Renal cortical epithelial cell (primary cell): Measurements from ENCODE around the gene LGR5. TPM values are rescaled to one million over a fixed set of nuclear protein-coding genes. Genes with fewer than 3 reads are reported as not detected.

Source experiments
- DNase-seq: peaks from one replicate; pipeline ENCODE4 v3.0.0-alpha.2; 2011; ENCODE audit warnings: low read depth
- total RNA-seq: library from RNA; depleted of rRNA; stranded (reverse); fragments of >200 nt; gene quantifications from 2 replicates; pipeline ENCODE4 v1.2.3, GENCODE V29; 2014

LGR5 gene
- total RNA-seq, 1 donor from 2014 or later: 0.05 TPM

GRCh38 chr12:71439362-71439612, 311 bp upstream of the LGR5 start:
- no peak for DNase-seq

GRCh38 chr12:71440345-71440762, 756 bp downstream of the LGR5 start:
- DNase-seq: no peak

GRCh38 chr12:71440763-71441748, 1.5 kb downstream of the LGR5 start:
- DNase-seq: no peak

- DNase-seq: peak; percentile 29
Observed at GRCh38 chr12:71441836-71442566, 2.4 kb downstream of the LGR5 start.

- DNase-seq: no peak
Observed at GRCh38 chr12:71442567-71442931, 3.0 kb downstream of the LGR5 start.

- no peak for DNase-seq
Observed at GRCh38 chr12:71445071-71445470, 5.5 kb downstream of the LGR5 start.

GRCh38 chr12:71447691-71448132, 8.1 kb downstream of the LGR5 start:
- DNase-seq: no peak

GRCh38 chr12:71448150-71448581, 8.6 kb downstream of the LGR5 start:
- DNase-seq: peak; percentile 55

- no peak for DNase-seq
Observed at GRCh38 chr12:71449373-71450070, 9.9 kb downstream of the LGR5 start.

- no peak for DNase-seq
Observed at GRCh38 chr12:71452006-71452405, 12.4 kb downstream of the LGR5 start.

GRCh38 chr12:71455028-71455737, 15.6 kb downstream of the LGR5 start:
- DNase-seq: peak; percentile 75

GRCh38 chr12:71456316-71456715, 16.7 kb downstream of the LGR5 start:
- DNase-seq: peak; percentile 42

GRCh38 chr12:71456990-71457389, 17.4 kb downstream of the LGR5 start:
- DNase-seq: no peak

GRCh38 chr12:71460318-71460717, 20.7 kb downstream of the LGR5 start:
- peak; percentile 32 for DNase-seq

GRCh38 chr12:71460850-71461609, 21.4 kb downstream of the LGR5 start:
- DNase-seq: no peak

GRCh38 chr12:71461787-71462328, 22.3 kb downstream of the LGR5 start:
- no peak for DNase-seq

- DNase-seq: no peak
Observed at GRCh38 chr12:71465796-71466195, 26.2 kb downstream of the LGR5 start.

- no peak for DNase-seq
Observed at GRCh38 chr12:71469258-71469750, 29.7 kb downstream of the LGR5 start.

GRCh38 chr12:71472441-71472911, 32.9 kb downstream of the LGR5 start:
- no peak for DNase-seq

- no peak for DNase-seq
Observed at GRCh38 chr12:71474791-71475190, 35.2 kb downstream of the LGR5 start.
